ENCODE measurements around the gene GSN. TPM values are rescaled to one million over a fixed set of nuclear protein-coding genes. Genes with fewer than 3 reads are reported as not detected.

Gene GSN
- total RNA-seq, 1 experiment from 2014 or later = 13.8 TPM

GRCh38 chr9:121295662-121296191 lies 27.8 kb downstream of the GSN start:
- no peak for DNase-seq (ENCODE audit: low read depth)
- in situ Hi-C loops (cut with HindIII; ENCODE audit: low pct_unique_long_range_greater_than_20kb, low sequenced_read_pairs) = no loop called here

- in situ Hi-C loops (cut with HindIII; ENCODE audit: low pct_unique_long_range_greater_than_20kb, low sequenced_read_pairs) = no loop called here
- no peak for DNase-seq (ENCODE audit: low read depth)
Measured at GRCh38 chr9:121296213-121297127, 28.5 kb downstream of the GSN start.

GRCh38 chr9:121297389-121297788 lies 29.4 kb downstream of the GSN start:
- no peak for DNase-seq (ENCODE audit: low read depth)
- in situ Hi-C loops (cut with HindIII; ENCODE audit: low pct_unique_long_range_greater_than_20kb, low sequenced_read_pairs) = no loop called here

GRCh38 chr9:121298016-121298538 lies 30.1 kb downstream of the GSN start:
- in situ Hi-C loops (cut with HindIII; ENCODE audit: low pct_unique_long_range_greater_than_20kb, low sequenced_read_pairs) = no loop called here
- no peak for DNase-seq (ENCODE audit: low read depth)

GRCh38 chr9:121298689-121299466 lies 30.9 kb downstream of the GSN start:
- in situ Hi-C loops (cut with HindIII; ENCODE audit: low pct_unique_long_range_greater_than_20kb, low sequenced_read_pairs) = no loop called here
- DNase-seq (ENCODE audit: low read depth) = no peak

- DNase-seq (ENCODE audit: low read depth) = no peak
- in situ Hi-C loops (cut with HindIII; ENCODE audit: low pct_unique_long_range_greater_than_20kb, low sequenced_read_pairs) = no loop called here
Measured at GRCh38 chr9:121299467-121300282, 31.7 kb downstream of the GSN start.

- no peak for DNase-seq (ENCODE audit: low read depth)
- in situ Hi-C loops (cut with HindIII; ENCODE audit: low pct_unique_long_range_greater_than_20kb, low sequenced_read_pairs) = no loop called here
Measured at GRCh38 chr9:121300283-121301119, 32.5 kb downstream of the GSN start.

GRCh38 chr9:121301881-121302286 lies 33.9 kb downstream of the GSN start:
- in situ Hi-C loops (cut with HindIII; ENCODE audit: low pct_unique_long_range_greater_than_20kb, low sequenced_read_pairs) = no loop called here
- no peak for DNase-seq (ENCODE audit: low read depth)

GRCh38 chr9:121302341-121302740 lies 34.4 kb downstream of the GSN start:
- no peak for DNase-seq (ENCODE audit: low read depth)
- in situ Hi-C loops (cut with HindIII; ENCODE audit: low pct_unique_long_range_greater_than_20kb, low sequenced_read_pairs) = no loop called here

- no peak for DNase-seq (ENCODE audit: low read depth)
- in situ Hi-C loops (cut with HindIII; ENCODE audit: low pct_unique_long_range_greater_than_20kb, low sequenced_read_pairs) = no loop called here
Measured at GRCh38 chr9:121302786-121303185, 34.8 kb downstream of the GSN start.

- no peak for DNase-seq (ENCODE audit: low read depth)
- in situ Hi-C loops (cut with HindIII; ENCODE audit: low pct_unique_long_range_greater_than_20kb, low sequenced_read_pairs) = no loop called here
Measured at GRCh38 chr9:121303456-121304451, 35.8 kb downstream of the GSN start.

- in situ Hi-C loops (cut with HindIII; ENCODE audit: low pct_unique_long_range_greater_than_20kb, low sequenced_read_pairs) = no loop called here
- DNase-seq (ENCODE audit: low read depth) = no peak
Measured at GRCh38 chr9:121304707-121305106, 36.7 kb downstream of the GSN start.

GRCh38 chr9:121305269-121305994 lies 37.5 kb downstream of the GSN start:
- in situ Hi-C loops (cut with HindIII; ENCODE audit: low pct_unique_long_range_greater_than_20kb, low sequenced_read_pairs) = no loop called here
- DNase-seq (ENCODE audit: low read depth) = no peak

GRCh38 chr9:121307976-121308375 lies 40.0 kb downstream of the GSN start:
- in situ Hi-C loops (cut with HindIII; ENCODE audit: low pct_unique_long_range_greater_than_20kb, low sequenced_read_pairs) = no loop called here

GRCh38 chr9:121308765-121309164 lies 40.8 kb downstream of the GSN start:
- DNase-seq (ENCODE audit: low read depth) = no peak
- in situ Hi-C loops (cut with HindIII; ENCODE audit: low pct_unique_long_range_greater_than_20kb, low sequenced_read_pairs) = no loop called here

More at GRCh38 chr9:121307976-121308375, 40.0 kb downstream of the GSN start:
- no peak for DNase-seq (ENCODE audit: low read depth)

- no peak for DNase-seq (ENCODE audit: low read depth)
- in situ Hi-C loops (cut with HindIII; ENCODE audit: low pct_unique_long_range_greater_than_20kb, low sequenced_read_pairs) = no loop called here
Measured at GRCh38 chr9:121309171-121309570, 41.2 kb downstream of the GSN start.
